NT2/D1 (cell line): ENCODE results near the gene NNMT.

ENCODE experiments used
- DNase-seq: peaks from one replicate; pipeline ENCODE4 v3.0.0-alpha.2; 2011; ENCODE audit warnings: low read depth, low spot score
- H3K27me3 ChIP-seq: 2 replicates; pipeline ENCODE4 v1.6.0; 2011; ENCODE audit warnings: mild to moderate bottlenecking; ENCODE audit not compliant: insufficient read length, insufficient read depth
- H3K36me3 ChIP-seq: 2 replicates; pipeline ENCODE4 v1.6.1; 2011; ENCODE audit warnings: mild to moderate bottlenecking, low read length, mixed read lengths; ENCODE audit not compliant: insufficient read depth, insufficient read length
- H3K4me1 ChIP-seq: 2 replicates; pipeline ENCODE4 v1.5.1; 2011; ENCODE audit not compliant: insufficient read depth, insufficient read length
- H3K4me3 ChIP-seq: 2 replicates; pipeline ENCODE4 v1.5.1; 2011; ENCODE audit warnings: low read depth; ENCODE audit not compliant: insufficient read length
- H3K9ac ChIP-seq: 2 replicates; pipeline ENCODE4 v1.6.0; 2011; ENCODE audit warnings: low read depth; ENCODE audit not compliant: insufficient read length
- H3K9me3 ChIP-seq: 2 replicates; pipeline ENCODE4 v1.5.1; 2011; ENCODE audit warnings: mild to moderate bottlenecking, low read length; ENCODE audit not compliant: insufficient read depth
- SUZ12 ChIP-seq: IDR thresholded peaks from 2 replicates; pipeline ENCODE4 v1.6.1; 2011; ENCODE audit not compliant: insufficient read length, insufficient read depth; ENCODE audit errors: extremely low read depth
- YY1 ChIP-seq: IDR thresholded peaks from 2 replicates; pipeline ENCODE4 v1.6.1; 2011; ENCODE audit not compliant: insufficient read length, insufficient read depth
- ZNF274 ChIP-seq: IDR thresholded peaks from 2 replicates; pipeline ENCODE4 v1.6.1; 2011; ENCODE audit warnings: mild to moderate bottlenecking, low read depth, low read length

Gene NNMT

DNA sequence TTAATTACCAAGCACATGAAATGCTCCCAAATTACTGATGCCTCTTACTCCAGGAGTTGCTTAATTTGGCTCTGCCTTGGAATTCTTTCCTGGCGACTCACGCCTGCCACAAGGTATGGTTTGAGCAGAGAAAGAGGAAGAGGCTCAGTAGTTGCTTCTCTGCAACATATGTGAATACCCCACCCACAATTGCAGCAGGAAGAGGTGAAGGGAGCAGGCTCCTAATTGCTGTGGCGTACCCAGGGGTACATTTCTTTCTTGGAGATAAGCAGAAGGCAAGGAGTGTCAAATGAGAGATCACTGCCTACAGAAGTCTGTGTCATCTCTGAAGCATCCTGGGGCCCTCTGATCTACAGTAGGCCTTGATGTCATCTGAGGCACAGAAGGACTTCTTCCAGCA, 10.6 kb upstream of the NNMT start:
- H3K9ac ChIP-seq: no peak overlapping the region
- no peaks in the 10 kb centered on the region for H3K9me3 ChIP-seq
- peak; percentile 28 for DNase-seq
- TF ChIP-seq YY1: no peak
- TF ChIP-seq SUZ12: no peak
- TF ChIP-seq ZNF274: no peak
- peaks cover 2% of the 10 kb centered on the region for H3K4me1 ChIP-seq
- no peaks in the 10 kb centered on the region for H3K27me3 ChIP-seq
- no peak overlapping the region for H3K4me3 ChIP-seq
- no peaks in the 10 kb centered on the region for H3K36me3 ChIP-seq

DNA sequence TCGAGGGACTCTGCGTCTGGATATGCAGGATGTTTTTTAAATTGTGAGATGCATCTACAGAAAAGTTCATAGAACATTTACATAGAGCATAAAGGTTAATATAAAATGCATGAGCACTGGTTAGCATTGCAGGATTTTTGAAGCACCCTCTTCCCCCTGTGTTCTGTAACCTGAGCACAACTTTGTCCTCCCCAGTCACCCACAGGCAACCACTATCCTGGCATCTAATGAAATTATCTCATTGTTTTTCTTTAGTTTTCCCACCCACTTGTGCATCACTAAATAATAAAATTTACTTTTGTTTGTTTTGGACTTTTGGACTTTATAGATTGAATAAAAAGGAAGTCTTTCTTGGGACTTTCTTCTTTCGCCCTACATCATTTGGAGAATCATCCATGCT, 10.0 kb upstream of the NNMT start:
- H3K4me1 ChIP-seq: peaks cover 2% of the 10 kb centered on the region
- no peaks in the 10 kb centered on the region for H3K27me3 ChIP-seq
- no peaks in the 10 kb centered on the region for H3K36me3 ChIP-seq
- no peak overlapping the region for H3K4me3 ChIP-seq
- DNase-seq: no peak
- no peak overlapping the region for H3K9ac ChIP-seq
- H3K9me3 ChIP-seq: no peaks in the 10 kb centered on the region
- no peak for TF ChIP-seq SUZ12
- TF ChIP-seq ZNF274: no peak
- TF ChIP-seq YY1: no peak

DNA sequence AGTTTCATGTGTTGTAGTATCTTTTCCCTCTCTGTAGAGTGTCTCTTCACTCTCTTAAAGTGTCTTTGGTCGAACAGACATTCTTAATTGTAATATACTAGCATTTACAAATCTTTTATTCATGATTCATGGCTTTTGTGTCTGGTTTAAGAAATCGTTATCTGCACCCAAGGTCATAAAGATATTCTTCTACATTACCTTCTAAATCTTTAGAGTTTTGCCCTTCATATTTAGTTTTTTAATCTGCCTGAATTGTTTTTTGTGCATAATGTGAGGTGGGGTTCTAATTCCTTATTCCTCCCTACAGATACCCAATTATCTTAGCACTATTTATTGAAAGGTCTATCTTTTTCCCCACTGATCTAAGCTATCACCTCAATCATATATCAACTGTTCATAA, 9.0 kb upstream of the NNMT start:
- no peak for DNase-seq
- peaks cover 2% of the 10 kb centered on the region for H3K4me1 ChIP-seq
- H3K4me3 ChIP-seq: no peak overlapping the region
- no peaks in the 10 kb centered on the region for H3K9me3 ChIP-seq
- H3K9ac ChIP-seq: no peak overlapping the region
- TF ChIP-seq SUZ12: no peak
- no peak for TF ChIP-seq YY1
- TF ChIP-seq ZNF274: no peak
- H3K27me3 ChIP-seq: no peaks in the 10 kb centered on the region
- H3K36me3 ChIP-seq: no peaks in the 10 kb centered on the region

- Histone ChIP-seq H3K9me3 (no peaks in the 10 kb centered on the region), H3K27me3 (no peaks in the 10 kb centered on the region), H3K9ac (no peak overlapping the region), H3K4me3 (no peak overlapping the region), H3K4me1 (peaks cover 2% of the 10 kb centered on the region), H3K36me3 (no peaks in the 10 kb centered on the region)
- TF ChIP-seq SUZ12 (no peak), YY1 (no peak), ZNF274 (no peak)
- no peak for DNase-seq
Observed at GRCh38 chr11:114288136-114288535, 8.1 kb upstream of the NNMT start.

DNA sequence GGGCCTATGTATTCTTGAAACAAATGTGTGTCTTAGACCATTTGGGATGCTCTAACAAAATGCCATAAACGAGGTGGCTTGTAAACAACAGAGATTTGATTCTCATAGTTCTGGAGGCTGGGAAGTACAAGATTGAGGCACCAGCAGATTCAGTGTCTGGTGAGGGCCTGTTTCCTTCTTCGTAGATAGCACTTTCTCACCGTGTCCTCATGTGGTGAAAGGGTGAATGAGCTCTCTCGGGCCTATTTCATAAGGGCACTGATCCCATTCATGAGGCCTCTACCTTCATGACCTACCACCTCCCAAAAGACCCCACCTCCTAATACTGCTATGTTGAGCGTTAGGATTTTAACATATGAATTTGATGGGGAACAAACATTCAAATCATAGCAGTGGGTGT, 6.4 kb upstream of the NNMT start:
- TF ChIP-seq ZNF274: no peak
- TF ChIP-seq SUZ12: no peak
- TF ChIP-seq YY1: no peak
- Histone ChIP-seq H3K9ac (no peak overlapping the region), H3K36me3 (no peaks in the 10 kb centered on the region), H3K4me3 (no peak overlapping the region), H3K4me1 (no peaks in the 10 kb centered on the region), H3K27me3 (no peaks in the 10 kb centered on the region), H3K9me3 (no peaks in the 10 kb centered on the region)
- DNase-seq: no peak

DNA sequence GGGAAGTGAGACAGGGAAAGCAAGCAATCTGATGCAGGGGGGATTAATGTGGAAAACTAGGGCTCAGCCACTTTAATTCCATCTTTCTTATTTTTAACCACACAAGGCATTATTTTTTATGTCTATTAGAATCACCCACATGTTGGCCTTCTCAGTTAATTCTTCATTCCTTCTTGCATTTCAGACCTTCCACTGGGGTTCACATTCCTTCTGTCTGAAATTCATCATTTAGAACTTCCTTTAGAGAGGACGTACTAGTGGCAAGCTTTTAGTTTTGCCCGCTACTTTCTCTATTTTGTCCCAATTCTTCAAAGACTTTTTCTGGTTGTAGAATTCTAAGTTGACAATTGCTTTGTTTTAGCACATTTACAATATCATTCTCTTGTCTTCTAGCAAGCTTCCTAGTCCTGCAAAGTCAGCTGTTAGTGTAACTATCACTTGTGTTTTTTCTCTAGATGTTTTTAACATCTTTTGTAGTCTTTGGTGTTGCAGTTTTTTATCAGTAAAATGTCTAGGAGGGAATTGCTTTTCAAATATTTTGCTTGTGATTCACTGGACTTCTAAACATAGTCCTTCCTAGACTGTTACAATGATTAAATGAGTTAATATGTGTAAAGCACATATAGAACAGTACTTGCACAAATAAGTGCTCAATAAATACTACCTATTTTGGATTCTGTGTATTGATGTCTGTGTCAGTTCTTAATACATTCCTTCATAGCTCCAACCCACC, 5.5 kb upstream of the NNMT start:
- Histone ChIP-seq H3K36me3 (no peaks in the 10 kb centered on the region), H3K27me3 (no peaks in the 10 kb centered on the region), H3K4me1 (no peaks in the 10 kb centered on the region), H3K4me3 (no peak overlapping the region), H3K9ac (no peak overlapping the region), H3K9me3 (no peaks in the 10 kb centered on the region)
- no peak for DNase-seq
- no peak for TF ChIP-seq YY1
- no peak for TF ChIP-seq SUZ12
- no peak for TF ChIP-seq ZNF274

- H3K4me3 ChIP-seq: no peak overlapping the region
Observed at GRCh38 chr11:114291381-114291780, 4.8 kb upstream of the NNMT start.

More at GRCh38 chr11:114291381-114291780, 4.8 kb upstream of the NNMT start:
- Histone ChIP-seq H3K9me3 (no peaks in the 10 kb centered on the region), H3K4me1 (no peaks in the 10 kb centered on the region), H3K36me3 (no peaks in the 10 kb centered on the region), H3K27me3 (no peaks in the 10 kb centered on the region), H3K9ac (no peak overlapping the region)
- DNase-seq: no peak
- TF ChIP-seq YY1: no peak
- no peak for TF ChIP-seq SUZ12
- no peak for TF ChIP-seq ZNF274
